Trophoblast cell (in vitro differentiated cells and primary cell): ENCODE measurements around the gene KY.

ENCODE experiments used
- DNase-seq, 2 donors: peaks; one replicate each; pipeline ENCODE4 v3.0.0-alpha.2; 2016
- H2AFZ ChIP-seq: 2 replicates; pipeline ENCODE4 v1.6.1; 2013; ENCODE audit warnings: low read length, moderate library complexity, mild to moderate bottlenecking; ENCODE audit not compliant: insufficient read depth, poor library complexity
- H2AK5ac ChIP-seq: 2 replicates; pipeline ENCODE4 v1.6.1; 2013; ENCODE audit warnings: mild to moderate bottlenecking, low read length
- H2BK120ac ChIP-seq: 2 replicates; pipeline ENCODE4 v1.6.1; 2013; ENCODE audit warnings: low read length, mild to moderate bottlenecking, moderate library complexity; ENCODE audit not compliant: insufficient read depth, poor library complexity
- H2BK12ac ChIP-seq: 2 replicates; pipeline ENCODE4 v1.6.1; 2013; ENCODE audit warnings: mild to moderate bottlenecking, low read length, moderate library complexity
- H2BK5ac ChIP-seq: 2 replicates; pipeline ENCODE4 v1.6.1; 2013; ENCODE audit warnings: low read length, low read depth, moderate library complexity, mild to moderate bottlenecking; ENCODE audit not compliant: poor library complexity
- H3K14ac ChIP-seq: 2 replicates; pipeline ENCODE4 v1.6.1; 2013; ENCODE audit warnings: mild to moderate bottlenecking, low read length
- H3K18ac ChIP-seq: 2 replicates; pipeline ENCODE4 v1.6.1; 2013; ENCODE audit warnings: mild to moderate bottlenecking, low read length
- H3K23ac ChIP-seq: 2 replicates; pipeline ENCODE4 v1.6.1; 2013; ENCODE audit warnings: low read length
- H3K27ac ChIP-seq: 2 replicates; pipeline ENCODE4 v1.5.1; 2013; ENCODE audit warnings: low read depth, mild to moderate bottlenecking, inconsistent platforms, low read length, moderate library complexity
- H3K27me3 ChIP-seq: 2 replicates; pipeline ENCODE4 v1.6.1; 2013; ENCODE audit warnings: inconsistent platforms, mild to moderate bottlenecking, low read length, moderate library complexity; ENCODE audit not compliant: insufficient read depth
- H3K36me3 ChIP-seq, 2 experiments: 1 replicate in 1 of 2; 2 replicates in 1 of 2; pipeline ENCODE4 v1.6.1; 2013; ENCODE audit warnings: low read length in 2 of 2, mild to moderate bottlenecking in 2 of 2, moderate library complexity in 1 of 2; ENCODE audit not compliant: insufficient read depth in 2 of 2, control insufficient read depth in 1 of 2
- H3K4ac ChIP-seq: 2 replicates; pipeline ENCODE4 v1.6.1; 2013; ENCODE audit warnings: low read depth, mild to moderate bottlenecking, low read length, moderate library complexity
- H3K4me1 ChIP-seq, 2 experiments: 1 replicate in 1 of 2; 2 replicates in 1 of 2; pipeline ENCODE4 v1.6.1; 2013; ENCODE audit warnings: low read length in 2 of 2, mild to moderate bottlenecking in 2 of 2, moderate library complexity in 1 of 2; ENCODE audit not compliant: insufficient read depth in 2 of 2, control insufficient read depth in 1 of 2
- H3K4me2 ChIP-seq: 2 replicates; pipeline ENCODE4 v1.6.1; 2013; ENCODE audit warnings: inconsistent platforms, mild to moderate bottlenecking, low read length, moderate library complexity
- H3K4me3 ChIP-seq: 2 replicates; pipeline ENCODE4 v1.5.1; 2013; ENCODE audit warnings: mild to moderate bottlenecking, low read depth, low read length, inconsistent platforms
- H3K79me1 ChIP-seq: one replicate; pipeline ENCODE4 v1.6.1; 2013; ENCODE audit warnings: low read length
- H3K79me2 ChIP-seq: 2 replicates; pipeline ENCODE4 v1.6.1; 2013; ENCODE audit warnings: low read length, mild to moderate bottlenecking; ENCODE audit not compliant: control insufficient read depth, insufficient read depth, poor library complexity
- H3K9ac ChIP-seq: 2 replicates; pipeline ENCODE4 v1.6.1; 2013; ENCODE audit warnings: mild to moderate bottlenecking, low read length
- H3K9me3 ChIP-seq: 2 replicates; pipeline ENCODE4 v1.6.1; 2013; ENCODE audit warnings: low read depth, mild to moderate bottlenecking, control low read depth, inconsistent platforms, low read length; ENCODE audit not compliant: insufficient read depth
- H4K12ac ChIP-seq: 2 replicates; pipeline ENCODE4 v1.6.1; 2013; ENCODE audit warnings: low read depth, mild to moderate bottlenecking, low read length, moderate library complexity
- H4K8ac ChIP-seq: 2 replicates; pipeline ENCODE4 v1.6.1; 2013; ENCODE audit warnings: low read depth, mild to moderate bottlenecking, low read length, moderate library complexity
- H4K91ac ChIP-seq: one replicate; pipeline ENCODE4 v1.6.1; 2013; ENCODE audit warnings: low read depth, mild to moderate bottlenecking, low read length, moderate library complexity
- whole genome bisulfite sequencing: extraction: QIAGEN DNeasy Blood & Tissue Kit; methylation state at CpG from one replicate; pipeline ENCODE4 v1.1.7; 2013; ENCODE audit warnings: missing lambda C conversion rate; ENCODE audit not compliant: insufficient read length, insufficient coverage; ENCODE audit errors: extremely low coverage; 5-methylcytosine and 5-hydroxymethylcytosine counted together

KY gene

DNA sequence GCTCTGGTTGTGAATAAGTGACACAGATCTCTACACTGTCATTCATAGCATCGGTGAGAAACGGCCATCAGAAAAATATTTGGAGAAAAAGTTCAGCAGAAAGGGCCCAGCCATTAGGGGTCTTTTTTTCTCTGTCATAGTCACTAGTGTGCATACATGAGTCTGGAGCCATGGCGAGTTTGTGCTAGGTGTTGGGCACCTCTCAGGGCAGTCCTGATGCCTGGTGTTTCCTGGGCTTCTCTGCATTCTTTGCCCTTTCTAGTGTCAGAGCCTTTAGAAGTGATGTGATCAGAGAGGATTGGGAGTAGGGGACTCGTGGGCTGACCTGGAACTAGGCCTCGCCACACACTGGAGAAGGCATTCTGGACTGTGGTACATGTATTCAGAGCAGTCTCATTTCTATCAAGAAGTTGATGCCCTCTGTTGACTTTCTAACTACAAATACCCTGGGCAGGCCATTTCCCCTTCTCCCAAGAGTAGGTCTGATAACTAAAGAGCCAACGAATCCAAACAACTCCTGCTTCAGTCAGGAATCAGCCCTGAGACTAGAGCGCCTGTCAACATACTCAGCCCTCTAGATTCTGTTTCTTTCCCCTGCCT, 1.6 kb downstream of the KY start:
- Histone ChIP-seq H3K9me3 (peaks cover 5% of the 10 kb centered on the region), H3K4me3 (no peak overlapping the region), H3K27me3 (peaks cover 41% of the 10 kb centered on the region), H3K9ac (no peak overlapping the region), H3K36me3 (no peaks in the 10 kb centered on the region), H3K14ac (no peak overlapping the region), H3K79me1 (no peaks in the 10 kb centered on the region), H4K91ac (no peak overlapping the region), H2BK12ac (no peak overlapping the region), H2BK120ac (no peak overlapping the region), H2AK5ac (no peak overlapping the region), H3K79me2 (no peaks in the 10 kb centered on the region), H4K8ac (no peak overlapping the region), H3K4ac (no peak overlapping the region), H3K18ac (no peak overlapping the region), H3K4me1 (peaks cover 4% of the 10 kb centered on the region in 2 experiments), H2AFZ (no peak overlapping the region), H3K27ac (no peak overlapping the region), H4K12ac (no peak overlapping the region), H3K4me2 (no peak overlapping the region), H3K23ac (no peak overlapping the region), H2BK5ac (no peak overlapping the region)
- DNase-seq: no peak
- WGBS: no CpG with 5 or more reads among the region's 7 CpGs

- H3K18ac ChIP-seq: no peak overlapping the region
- H2AK5ac ChIP-seq: no peak overlapping the region
- no peak for DNase-seq
- no peak overlapping the region for H4K8ac ChIP-seq
- no peak overlapping the region for H3K27ac ChIP-seq
- peaks cover 37% of the 10 kb centered on the region for H3K27me3 ChIP-seq
- no peak overlapping the region for H4K91ac ChIP-seq
- H3K9ac ChIP-seq: no peak overlapping the region
- no peak overlapping the region for H3K14ac ChIP-seq
- H3K23ac ChIP-seq: no peak overlapping the region
- no peak overlapping the region for H3K4me2 ChIP-seq
- H2BK5ac ChIP-seq: no peak overlapping the region
- H2AFZ ChIP-seq: no peak overlapping the region
- H3K79me2 ChIP-seq: no peaks in the 10 kb centered on the region
- H3K4ac ChIP-seq: no peak overlapping the region
- no peak overlapping the region for H4K12ac ChIP-seq
- H3K4me3 ChIP-seq: no peak overlapping the region
- no peaks in the 10 kb centered on the region for H3K36me3 ChIP-seq
- no peaks in the 10 kb centered on the region for H3K79me1 ChIP-seq
- WGBS: no CpG with 5 or more reads among the region's 15 CpGs
- no peak overlapping the region for H2BK120ac ChIP-seq
- peaks cover 4% of the 10 kb centered on the region in 2 experiments for H3K4me1 ChIP-seq
- no peak overlapping the region for H2BK12ac ChIP-seq
- H3K9me3 ChIP-seq: peaks cover 5% of the 10 kb centered on the region
Measured at GRCh38 chr3:134647902-134648760, 2.7 kb downstream of the KY start.

DNA sequence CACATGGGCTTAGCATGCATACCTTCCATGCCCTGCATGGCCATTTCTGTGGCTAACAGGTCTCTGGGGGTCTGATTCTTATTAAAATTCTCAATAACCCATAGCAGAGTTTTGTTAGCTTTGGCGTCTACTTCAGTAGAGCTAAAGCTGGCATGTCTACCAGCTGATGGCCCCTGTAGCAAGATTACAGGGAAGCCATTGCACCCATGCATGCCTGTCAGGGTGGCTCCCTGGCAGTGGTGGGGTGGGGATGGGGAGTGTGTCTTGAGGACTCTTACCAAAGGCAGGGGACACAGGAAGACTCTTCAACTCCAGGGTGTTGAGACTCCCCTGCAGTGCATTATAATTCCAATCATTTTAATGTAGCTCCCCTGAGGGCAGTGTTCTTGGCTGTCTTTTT, 4.7 kb downstream of the KY start:
- no peak for DNase-seq
- H3K9me3 ChIP-seq: peaks cover 5% of the 10 kb centered on the region
- H4K12ac ChIP-seq: no peak overlapping the region
- H3K4me2 ChIP-seq: no peak overlapping the region
- H3K4me3 ChIP-seq: no peak overlapping the region
- no peak overlapping the region for H3K23ac ChIP-seq
- no peak overlapping the region for H2BK12ac ChIP-seq
- H3K79me2 ChIP-seq: no peaks in the 10 kb centered on the region
- peaks cover 4% of the 10 kb centered on the region in 2 experiments for H3K4me1 ChIP-seq
- no peak overlapping the region for H2BK5ac ChIP-seq
- no peaks in the 10 kb centered on the region for H3K36me3 ChIP-seq
- H4K8ac ChIP-seq: no peak overlapping the region
- no peak overlapping the region for H4K91ac ChIP-seq
- no peak overlapping the region for H3K14ac ChIP-seq
- H2AFZ ChIP-seq: no peak overlapping the region
- H3K9ac ChIP-seq: no peak overlapping the region
- no peak overlapping the region for H3K18ac ChIP-seq
- WGBS: no CpG with 5 or more reads among the region's 1 CpG
- peaks cover 23% of the 10 kb centered on the region for H3K27me3 ChIP-seq
- H3K4ac ChIP-seq: no peak overlapping the region
- no peaks in the 10 kb centered on the region for H3K79me1 ChIP-seq
- no peak overlapping the region for H3K27ac ChIP-seq
- no peak overlapping the region for H2BK120ac ChIP-seq
- no peak overlapping the region for H2AK5ac ChIP-seq

DNA sequence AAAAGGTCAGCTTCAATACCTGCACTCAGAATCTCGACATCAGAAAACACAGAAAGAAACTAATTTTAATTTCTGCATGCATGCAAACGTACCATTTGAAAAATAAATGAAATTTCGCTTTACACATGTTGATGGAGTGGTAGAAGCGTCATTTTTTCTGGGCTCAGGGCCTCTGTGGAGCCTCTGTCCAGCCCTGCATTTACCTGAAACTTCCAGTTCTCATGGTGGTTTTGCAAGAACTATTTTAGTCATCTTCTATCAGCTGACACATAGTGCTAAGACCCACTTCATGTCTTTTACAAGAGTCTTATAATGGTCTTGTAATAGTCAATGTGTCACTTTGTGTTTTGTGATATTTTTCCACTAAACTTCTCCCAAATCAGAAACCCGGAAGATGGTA, 5.3 kb downstream of the KY start:
- no peak overlapping the region for H2AK5ac ChIP-seq
- H4K12ac ChIP-seq: no peak overlapping the region
- no peak overlapping the region for H2AFZ ChIP-seq
- no peak overlapping the region for H3K27ac ChIP-seq
- no peak overlapping the region for H3K4me2 ChIP-seq
- H2BK12ac ChIP-seq: no peak overlapping the region
- no peak overlapping the region for H4K91ac ChIP-seq
- H3K14ac ChIP-seq: no peak overlapping the region
- H3K4ac ChIP-seq: no peak overlapping the region
- H3K27me3 ChIP-seq: peaks cover 17% of the 10 kb centered on the region
- no peak overlapping the region for H3K23ac ChIP-seq
- H3K79me1 ChIP-seq: no peaks in the 10 kb centered on the region
- whole genome bisulfite sequencing: no CpG with 5 or more reads among the region's 5 CpGs
- no peak for DNase-seq
- H3K9ac ChIP-seq: no peak overlapping the region
- no peak overlapping the region for H4K8ac ChIP-seq
- peaks cover 5% of the 10 kb centered on the region for H3K9me3 ChIP-seq
- H3K18ac ChIP-seq: no peak overlapping the region
- H3K79me2 ChIP-seq: no peaks in the 10 kb centered on the region
- H3K4me1 ChIP-seq: peaks cover 0 to 3% of the 10 kb centered on the region in 2 experiments
- H3K36me3 ChIP-seq: no peaks in the 10 kb centered on the region
- no peak overlapping the region for H3K4me3 ChIP-seq
- H2BK5ac ChIP-seq: no peak overlapping the region
- H2BK120ac ChIP-seq: no peak overlapping the region
